ENCODE results near the gene FMOD. TPM values are rescaled to one million over a fixed set of nuclear protein-coding genes. Genes with fewer than 3 reads are reported as not detected.

Gene FMOD
- total and polyA plus RNA-seq, 8 donors: 36.6 to 97.6 (median 71.8) TPM

- Histone ChIP-seq H3K9me3 (no peaks in the 10 kb centered on the region), H3K4me3 (no peak overlapping the region), H3K4me1 (peaks cover 34 to 45% of the 10 kb centered on the region in 2 donors), H3K27ac (peak overlapping the region in 1 of 2 donors; percentile 97), H3K27me3 (no peaks in the 10 kb centered on the region), H3K36me3 (no peaks in the 10 kb centered on the region)
- TF ChIP-seq CTCF (IDR thresholded peaks at IDR 0.05): no peak
- intact Hi-C loops (cut with DNase I): no loop called here
- ATAC-seq (no peak), DNase-seq (peak in 1 of 4 donors; percentile 41)
Measured at GRCh38 chr1:203328714-203329122, 22.2 kb downstream of the FMOD start.

DNA sequence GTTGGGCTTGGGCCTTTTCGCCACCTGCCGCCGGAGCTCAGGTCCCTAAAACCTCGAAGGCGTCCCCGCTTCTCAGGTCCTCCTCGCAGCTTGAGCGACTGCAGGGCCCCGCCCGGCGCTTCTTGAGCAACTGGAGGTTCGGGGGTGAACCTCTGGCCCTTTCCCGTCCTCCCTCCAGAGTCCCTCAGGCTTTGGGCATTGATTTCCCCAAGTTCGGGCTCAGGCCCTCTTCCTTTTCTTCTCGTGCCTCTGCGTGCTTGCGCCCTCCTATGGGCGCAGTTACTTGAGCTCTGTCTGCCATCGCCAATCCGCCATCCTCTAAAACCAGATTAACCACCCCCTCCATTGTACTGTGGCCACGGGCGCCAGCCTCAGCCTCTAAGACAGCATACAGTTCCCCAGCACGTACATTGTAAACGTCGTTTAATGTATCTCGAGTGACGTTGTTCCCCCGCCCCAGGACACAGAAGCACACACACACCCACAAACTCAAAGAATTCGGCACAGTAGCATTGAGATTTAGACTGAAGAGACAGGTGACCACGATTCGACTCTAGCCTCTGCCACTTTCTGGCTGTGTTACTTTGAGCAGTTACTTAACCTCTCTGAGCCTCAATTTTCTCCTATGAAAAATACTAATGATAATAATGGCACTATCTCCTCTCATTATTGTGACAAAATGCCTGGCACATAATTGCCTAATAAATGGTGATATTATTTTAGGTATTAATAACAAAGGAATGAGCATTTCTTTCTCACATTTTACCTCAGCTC lies 23.1 kb downstream of the FMOD start:
- DNase-seq: peak in 2 of 4 donors; percentile 25 to 74
- peak; percentile 49 for ATAC-seq
- H3K4me3 ChIP-seq: peak overlapping the region; percentile 34 to 56
- H3K4me1 ChIP-seq: peaks cover 41 to 54% of the 10 kb centered on the region in 2 donors
- H3K36me3 ChIP-seq: no peaks in the 10 kb centered on the region
- intact Hi-C loops (cut with DNase I): no loop called here
- peak overlapping the region; percentile 97 for H3K27ac ChIP-seq
- no peaks in the 10 kb centered on the region for H3K9me3 ChIP-seq
- no peaks in the 10 kb centered on the region for H3K27me3 ChIP-seq
- TF ChIP-seq CTCF (IDR thresholded peaks at IDR 0.05): peak in 1 of 2 donors; percentile 13

DNA sequence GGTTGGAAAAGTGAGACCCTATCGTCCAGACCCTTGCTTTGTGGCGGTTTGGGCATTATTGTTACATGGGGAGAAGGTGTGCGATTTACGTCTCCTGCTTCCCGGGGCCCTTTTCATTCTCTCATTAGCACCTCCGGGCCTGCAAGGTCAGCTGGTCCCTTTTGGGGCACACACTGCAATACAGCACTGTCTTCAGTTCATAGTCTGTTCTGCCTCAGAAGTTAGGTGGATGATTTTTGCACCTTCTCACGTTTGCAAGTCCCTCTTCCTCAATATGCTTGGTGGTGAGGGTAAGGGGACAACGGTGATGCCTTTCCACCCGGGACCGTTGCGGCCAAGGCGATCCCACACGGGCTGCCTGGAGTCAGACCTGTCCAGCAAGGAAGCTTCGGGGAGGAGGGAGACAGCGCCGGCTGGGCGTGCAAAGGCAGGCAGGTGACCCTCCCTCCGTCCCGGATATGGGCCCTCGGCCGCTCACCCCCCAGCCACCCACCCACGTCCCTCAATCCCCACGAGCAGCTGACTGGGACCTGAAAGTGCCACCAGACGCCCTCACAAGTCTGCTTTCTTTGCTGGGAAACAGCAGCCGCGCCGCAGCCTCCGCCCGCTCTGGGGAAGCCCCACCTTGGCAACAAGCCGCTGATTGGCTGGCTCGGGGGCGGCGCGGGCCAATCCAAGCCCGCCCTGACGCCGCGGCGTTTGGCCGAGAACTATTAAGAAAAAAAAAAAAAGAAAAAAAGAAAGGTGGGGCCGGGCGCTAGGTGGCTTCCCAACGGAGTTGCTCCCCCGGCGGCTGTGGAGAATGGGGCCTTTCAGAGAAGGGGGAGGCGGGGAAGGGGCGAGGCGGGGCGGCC lies 23.9 kb downstream of the FMOD start:
- peak overlapping the region; percentile 34 to 56 for H3K4me3 ChIP-seq
- no peaks in the 10 kb centered on the region for H3K27me3 ChIP-seq
- no peaks in the 10 kb centered on the region for H3K36me3 ChIP-seq
- no peaks in the 10 kb centered on the region for H3K9me3 ChIP-seq
- H3K4me1 ChIP-seq: peaks cover 48 to 62% of the 10 kb centered on the region in 2 donors
- DNase-seq (peak; percentile 84 to 96 (median 96)), ATAC-seq (peak; percentile 83)
- intact Hi-C loops (cut with DNase I): no loop called here
- peak overlapping the region; percentile 97 for H3K27ac ChIP-seq
- no peak for TF ChIP-seq CTCF (IDR thresholded peaks at IDR 0.05)

DNA sequence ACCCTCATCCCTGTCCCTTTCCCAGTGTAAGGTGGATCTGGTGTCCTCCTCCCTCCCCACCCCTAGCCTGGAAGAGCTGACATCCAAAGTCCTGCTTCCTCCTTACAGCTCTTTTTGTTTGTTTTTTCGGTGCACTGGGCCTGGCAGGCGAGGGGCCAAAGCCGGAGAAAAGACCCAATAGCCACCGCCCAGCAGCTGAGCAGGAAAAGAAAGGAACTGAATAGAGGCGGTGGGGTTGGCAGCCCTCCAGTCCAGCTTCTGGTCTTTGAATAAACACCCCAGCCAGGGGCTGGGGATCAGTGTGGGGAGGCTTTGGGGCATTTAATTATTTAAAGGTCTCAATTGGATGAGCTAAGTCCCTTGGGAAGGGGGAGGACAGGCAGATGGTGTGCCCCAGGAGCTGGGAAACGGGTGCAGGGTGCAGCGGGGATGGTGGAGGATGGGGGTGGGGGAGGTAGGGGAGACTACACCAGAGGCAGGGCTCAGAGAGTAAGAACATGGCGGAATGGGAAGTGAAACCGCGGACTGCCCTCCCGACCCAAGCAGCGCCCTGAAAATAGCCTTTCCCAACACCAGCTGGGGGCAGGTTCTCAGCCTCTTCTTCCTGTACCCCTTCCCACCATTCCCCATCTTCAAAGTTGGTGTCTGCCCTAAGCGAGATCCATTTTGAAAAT lies 25.4 kb downstream of the FMOD start:
- ATAC-seq: no peak
- peak in 3 of 4 donors; percentile 70 to 80 (median 76) for DNase-seq
- intact Hi-C loops (cut with DNase I): no loop called here
- Histone ChIP-seq H3K27ac (peak overlapping the region; percentile 97), H3K36me3 (no peaks in the 10 kb centered on the region), H3K9me3 (no peaks in the 10 kb centered on the region), H3K27me3 (no peaks in the 10 kb centered on the region), H3K4me3 (peak overlapping the region in 1 of 2 donors; percentile 3), H3K4me1 (peaks cover 59 to 77% of the 10 kb centered on the region in 2 donors)
- TF ChIP-seq CTCF (IDR thresholded peaks at IDR 0.05): no peak
